Measurements from ENCODE around the gene DDHD1. TPM values are rescaled to one million over a fixed set of nuclear protein-coding genes. Genes with fewer than 3 reads are reported as not detected.

DDHD1 gene
- polyA plus RNA-seq, 1 of the 3 experiments (the other 2 are of a cell fraction) = 1.9 TPM

GRCh38 chr14:52992236-52992870 is 160.8 kb downstream of the DDHD1 start:
- Histone ChIP-seq H4K20me1 (ENCODE audit: insufficient read depth) (no peaks in the 10 kb centered on the region), H3K9ac (no peak overlapping the region), H3K79me2 (ENCODE audit: insufficient read depth) (no peaks in the 10 kb centered on the region), H3K4me1 (ENCODE audit: control insufficient read depth in 1 of 2, insufficient read depth in 2 of 2, low read depth in 1 of 2, low read length in 1 of 2) (peaks cover 2 to 6% of the 10 kb centered on the region in 2 experiments; a peak in 2 of 4 replicates), H3F3A (replicated peaks; ENCODE audit: insufficient read depth) (no peaks in the 10 kb centered on the region), H3K9me2 (no peaks in the 10 kb centered on the region), H3K27ac (ENCODE audit: low read depth in 2 of 2, low read length in 1 of 2) (no peak overlapping the region), H3K27me3 (ENCODE audit: insufficient read depth) (no peaks in the 10 kb centered on the region), H3K4me3 (ENCODE audit: low read depth in 2 of 2, low read length in 1 of 2) (no peak overlapping the region), H3K4me2 (no peak overlapping the region), H3K36me3 (replicated peaks in 1 of 2; ENCODE audit: control insufficient read depth in 1 of 2, insufficient read depth in 2 of 2, low read length in 1 of 2) (no peaks in the 10 kb centered on the region), H3K9me3 (no peaks in the 10 kb centered on the region), H2AFZ (ENCODE audit: low read depth) (no peak overlapping the region)
- DNase-seq = no peak
- no peak for TF ChIP-seq TEAD4 (IDR thresholded peaks at IDR 0.05; ENCODE audit: borderline replicate concordance, insufficient read depth)
- TF ChIP-seq FOXM1 (IDR thresholded peaks at IDR 0.05; ENCODE audit: low read depth) = no peak
- TF ChIP-seq RCOR1 (IDR thresholded peaks at IDR 0.05; ENCODE audit: low read length) = no peak
- no peak for TF ChIP-seq MEF2A (IDR thresholded peaks at IDR 0.05; ENCODE audit: borderline replicate concordance, low read depth)
- no peak for TF ChIP-seq NFIC (IDR thresholded peaks at IDR 0.05; ENCODE audit: borderline replicate concordance)
- no peak for TF ChIP-seq GATA2 (CRISPR knock-in tag; IDR thresholded peaks at IDR 0.05)
- no peak for TF ChIP-seq RFX5 (IDR thresholded peaks at IDR 0.05; ENCODE audit: low read length)
- ChIA-PET POLR2A (no interaction called here), CTCF (no interaction called here)
- 90% methylated on average over 1 of the region's 1 CpG for WGBS (ENCODE audit: low lambda C conversion rate)

GRCh38 chr14:52988139-52988538 is 165.0 kb downstream of the DDHD1 start:
- Histone ChIP-seq H3F3A (replicated peaks; ENCODE audit: insufficient read depth) (no peaks in the 10 kb centered on the region), H3K9ac (no peak overlapping the region), H3K9me3 (no peaks in the 10 kb centered on the region), H3K4me2 (no peak overlapping the region), H3K27me3 (ENCODE audit: insufficient read depth) (no peaks in the 10 kb centered on the region), H3K4me3 (ENCODE audit: low read depth in 2 of 2, low read length in 1 of 2) (no peak overlapping the region), H3K36me3 (replicated peaks in 1 of 2; ENCODE audit: control insufficient read depth in 1 of 2, insufficient read depth in 2 of 2, low read length in 1 of 2) (no peaks in the 10 kb centered on the region), H3K27ac (ENCODE audit: low read depth in 2 of 2, low read length in 1 of 2) (no peak overlapping the region), H3K9me2 (no peaks in the 10 kb centered on the region), H3K4me1 (ENCODE audit: control insufficient read depth in 1 of 2, insufficient read depth in 2 of 2, low read depth in 1 of 2, low read length in 1 of 2) (peaks cover 6 to 8% of the 10 kb centered on the region in 2 experiments; a peak in 2 of 4 replicates), H4K20me1 (ENCODE audit: insufficient read depth) (no peaks in the 10 kb centered on the region), H2AFZ (ENCODE audit: low read depth) (no peak overlapping the region), H3K79me2 (ENCODE audit: insufficient read depth) (no peaks in the 10 kb centered on the region)
- DNase-seq = no peak
- TF ChIP-seq PBX3 (IDR thresholded peaks at IDR 0.05) (0 out of 2 replicates have a peak, but pooled peaks have one; percentile 10), SIN3A (IDR thresholded peaks at IDR 0.05; ENCODE audit: borderline replicate concordance, low read depth, low read length) (no peak)
- ChIA-PET CTCF (no interaction called here), POLR2A (no interaction called here)

- H3K4me3 ChIP-seq (ENCODE audit: low read depth in 2 of 2, low read length in 1 of 2) = no peak overlapping the region
- no peaks in the 10 kb centered on the region for H4K20me1 ChIP-seq (ENCODE audit: insufficient read depth)
- TF ChIP-seq IRF3 (IDR thresholded peaks at IDR 0.05; ENCODE audit: low read depth, low read length) (no peak), NFIC (IDR thresholded peaks at IDR 0.05; ENCODE audit: borderline replicate concordance) (no peak), RXRA (IDR thresholded peaks at IDR 0.05; ENCODE audit: borderline replicate concordance, low read depth) (no peak), EZH2phosphoT487 (IDR thresholded peaks at IDR 0.05; ENCODE audit: borderline replicate concordance, low read depth) (no peak), NRF1 (IDR thresholded peaks at IDR 0.05; ENCODE audit: low read depth, low read length) (no peak), FOXJ3 (CRISPR knock-in tag; IDR thresholded peaks at IDR 0.05) (no peak)
- WGBS (ENCODE audit: low lambda C conversion rate) = 35% methylated on average over 3 of the region's 3 CpGs
- no peaks in the 10 kb centered on the region for H3K79me2 ChIP-seq (ENCODE audit: insufficient read depth)
- peaks cover 6 to 8% of the 10 kb centered on the region in 2 experiments; a peak in 2 of 4 replicates for H3K4me1 ChIP-seq (ENCODE audit: control insufficient read depth in 1 of 2, insufficient read depth in 2 of 2, low read depth in 1 of 2, low read length in 1 of 2)
- peak; percentile 27 for DNase-seq
- no peak overlapping the region for H2AFZ ChIP-seq (ENCODE audit: low read depth)
- no peak overlapping the region for H3K9ac ChIP-seq
- no peaks in the 10 kb centered on the region for H3F3A ChIP-seq (replicated peaks; ENCODE audit: insufficient read depth)
- no peaks in the 10 kb centered on the region for H3K36me3 ChIP-seq (replicated peaks in 1 of 2; ENCODE audit: control insufficient read depth in 1 of 2, insufficient read depth in 2 of 2, low read length in 1 of 2)
- CTCF ChIA-PET = no interaction called here
- H3K9me3 ChIP-seq = no peaks in the 10 kb centered on the region
- H3K27me3 ChIP-seq (ENCODE audit: insufficient read depth) = no peaks in the 10 kb centered on the region
- POLR2A ChIA-PET = no interaction called here
- H3K9me2 ChIP-seq = no peaks in the 10 kb centered on the region
- H3K27ac ChIP-seq (ENCODE audit: low read depth in 2 of 2, low read length in 1 of 2) = no peak overlapping the region; a peak in 1 of 4 replicates
- no peak overlapping the region for H3K4me2 ChIP-seq
These were observed 165.6 kb downstream of the DDHD1 start for GRCh38 chr14:52987514-52987913.

Measured in SK-N-SH (cell line).